Psoas muscle (tissue), 8 donors: ENCODE results near the gene CTIF. TPM values are rescaled to one million over a fixed set of nuclear protein-coding genes. Genes with fewer than 3 reads are reported as not detected.
"Not testable (repeated sequence)": the region's sequence is repeated elsewhere in the genome, so short reads cannot be mapped to it uniquely, and the experiment has no call there.

Experiments used
- ATAC-seq, 4 donors: fragments of 200-7000 bp; cut with Tn5 transposase; one replicate each; pipeline ENCODE4 v1.9.1; 2020; ENCODE audit warnings: moderate library complexity in 3 of 4, mild to moderate bottlenecking in 2 of 4
- DNase-seq, 2 donors: peaks; one replicate each; pipeline ENCODE4 v3.0.0-alpha.2; 2020
- H3K27ac ChIP-seq: fragments of 200-600 bp; one replicate; pipeline ENCODE4 v1.8.0; 2022
- H3K27me3 ChIP-seq, 3 donors: fragments of 200-600 bp in 1 of 3; one replicate each; pipeline versions ENCODE4 v1.6.1 to v1.8.0; 2013 to 2022; ENCODE audit warnings: low read length in 2 of 3, mild to moderate bottlenecking in 2 of 3, moderate library complexity in 1 of 3; ENCODE audit not compliant: insufficient read depth in 3 of 3
- H3K36me3 ChIP-seq, 2 donors: fragments of 200-600 bp in 1 of 2; one replicate each; pipeline versions ENCODE4 v1.6.1 to v1.8.0; 2013 to 2022; ENCODE audit warnings: low read depth in 1 of 2, mild to moderate bottlenecking in 1 of 2, moderate library complexity in 1 of 2; ENCODE audit not compliant: insufficient read depth in 1 of 2
- H3K4me1 ChIP-seq: fragments of 200-600 bp; one replicate; pipeline ENCODE4 v1.8.0; 2022
- H3K4me3 ChIP-seq: fragments of 200-600 bp; one replicate; pipeline ENCODE4 v1.8.0; 2022; ENCODE audit warnings: mild to moderate bottlenecking
- H3K9me3 ChIP-seq: fragments of 200-600 bp; one replicate; pipeline ENCODE4 v1.8.0; 2022
- WGBS, 3 donors: extraction: QIAGEN DNeasy Blood & Tissue Kit; methylation state at CpG; one replicate each; pipeline versions ENCODE4 v1.1.6 to v1.1.7; 2013; 5-methylcytosine and 5-hydroxymethylcytosine counted together
- intact Hi-C, 2 donors: fragments of 100-400 bp; cut with DNase I; formaldehyde crosslinking; loops; one replicate each; pipeline versions ENCODE4 v1.11.0 to v1.14.2; 2022
- polyA plus RNA-seq, 3 donors: library from polyadenylated mRNA; stranded (reverse); fragments of 200-250 nt; gene quantifications; one replicate each; pipeline ENCODE4 v1.2.3, GENCODE V29; 2013
- total RNA-seq, 4 donors: library from RNA; stranded (reverse); fragmentation: NEBNext Ultra II Directional in 2 of 4; extraction: Animal tissue kit (Norgen Biotek cat#: 25700) in 2 of 4; gene quantifications; one replicate each; pipeline versions ENCODE4 v1.2.1 to v1.2.4, GENCODE V29; 2021 to 2023
- TF ChIP-seq, protein P1 (sequence below): fragments of 200-600 bp; IDR thresholded peaks from one replicate; pipeline ENCODE4 v1.8.0; 2022; ENCODE audit warnings: antibody characterized with exemption
- donor health status: healthy with polysubstance abuse.
- donor health status: DM: no; HTN: no; CAD: no; lungs with moderate emphysema.
- donor health status: Bipolar disorder and iron deficiency.
- donor health status: healthy.
- donor health status: DM: yes; HTN: yes; CAD: no.
- donor health status: DM: no; HTN: no; CAD: no.
- donor health status: DM: no; HTN: no; CAD: no.
- donor health status: DM: yes; HTN: yes; CAD: no.

CTIF gene
- total and polyA plus RNA-seq, 7 donors: 11.3 to 40.5 (median 26.9) TPM

DNA sequence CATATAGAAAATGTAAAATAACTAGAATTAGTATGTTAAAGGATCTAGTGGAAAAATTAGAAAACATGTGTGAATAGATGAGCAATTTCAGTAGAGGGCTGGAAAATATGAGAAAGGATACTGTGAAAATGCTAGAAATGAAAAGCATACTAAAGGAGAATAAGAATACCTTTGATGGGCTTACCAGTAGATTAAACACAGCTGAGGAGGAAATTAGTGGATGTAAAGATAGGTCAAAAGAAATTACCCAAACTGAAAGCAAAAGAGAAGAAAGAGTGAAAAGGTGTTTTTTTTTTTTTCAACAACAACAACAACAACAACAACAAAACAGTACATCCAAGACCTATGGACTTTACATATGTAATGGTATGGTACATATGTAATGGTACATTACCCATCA lies 41.0 kb upstream of the CTIF start:
- Histone ChIP-seq H3K9me3 (no peaks in the 10 kb centered on the region), H3K27me3 (no peaks in the 10 kb centered on the region), H3K4me1 (no peaks in the 10 kb centered on the region), H3K27ac (no peak overlapping the region), H3K36me3 (no peaks in the 10 kb centered on the region), H3K4me3 (no peak overlapping the region)
- TF ChIP-seq, protein P1, sequence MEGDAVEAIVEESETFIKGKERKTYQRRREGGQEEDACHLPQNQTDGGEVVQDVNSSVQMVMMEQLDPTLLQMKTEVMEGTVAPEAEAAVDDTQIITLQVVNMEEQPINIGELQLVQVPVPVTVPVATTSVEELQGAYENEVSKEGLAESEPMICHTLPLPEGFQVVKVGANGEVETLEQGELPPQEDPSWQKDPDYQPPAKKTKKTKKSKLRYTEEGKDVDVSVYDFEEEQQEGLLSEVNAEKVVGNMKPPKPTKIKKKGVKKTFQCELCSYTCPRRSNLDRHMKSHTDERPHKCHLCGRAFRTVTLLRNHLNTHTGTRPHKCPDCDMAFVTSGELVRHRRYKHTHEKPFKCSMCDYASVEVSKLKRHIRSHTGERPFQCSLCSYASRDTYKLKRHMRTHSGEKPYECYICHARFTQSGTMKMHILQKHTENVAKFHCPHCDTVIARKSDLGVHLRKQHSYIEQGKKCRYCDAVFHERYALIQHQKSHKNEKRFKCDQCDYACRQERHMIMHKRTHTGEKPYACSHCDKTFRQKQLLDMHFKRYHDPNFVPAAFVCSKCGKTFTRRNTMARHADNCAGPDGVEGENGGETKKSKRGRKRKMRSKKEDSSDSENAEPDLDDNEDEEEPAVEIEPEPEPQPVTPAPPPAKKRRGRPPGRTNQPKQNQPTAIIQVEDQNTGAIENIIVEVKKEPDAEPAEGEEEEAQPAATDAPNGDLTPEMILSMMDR: no peak
- intact Hi-C loops: no loop called here
- no peak for DNase-seq
- ATAC-seq: no peak

DNA sequence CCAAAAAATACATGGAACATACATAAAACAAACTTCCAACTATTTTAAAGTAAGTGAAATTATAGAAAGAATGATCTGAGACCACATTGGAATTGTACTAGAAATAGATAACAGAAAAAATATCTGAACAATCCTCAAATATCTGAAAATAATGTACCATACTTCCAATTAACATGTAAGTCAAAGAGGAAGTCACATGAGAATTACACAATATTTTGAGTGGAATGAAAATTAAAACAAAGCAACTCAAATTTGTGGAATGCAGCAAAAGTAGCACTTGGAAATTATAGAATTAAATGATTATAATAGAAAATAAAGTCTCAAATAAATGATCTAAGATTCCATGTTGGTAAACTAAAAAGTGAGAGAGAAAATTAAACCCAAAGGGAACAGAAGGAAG lies 38.3 kb upstream of the CTIF start:
- Histone ChIP-seq H3K27me3 (no peaks in the 10 kb centered on the region), H3K9me3 (no peaks in the 10 kb centered on the region), H3K4me1 (no peaks in the 10 kb centered on the region), H3K27ac (no peak overlapping the region), H3K4me3 (no peak overlapping the region), H3K36me3 (no peaks in the 10 kb centered on the region)
- intact Hi-C loops: no loop called here
- ATAC-seq: no peak
- no peak for DNase-seq
- TF ChIP-seq, protein P1: no peak

DNA sequence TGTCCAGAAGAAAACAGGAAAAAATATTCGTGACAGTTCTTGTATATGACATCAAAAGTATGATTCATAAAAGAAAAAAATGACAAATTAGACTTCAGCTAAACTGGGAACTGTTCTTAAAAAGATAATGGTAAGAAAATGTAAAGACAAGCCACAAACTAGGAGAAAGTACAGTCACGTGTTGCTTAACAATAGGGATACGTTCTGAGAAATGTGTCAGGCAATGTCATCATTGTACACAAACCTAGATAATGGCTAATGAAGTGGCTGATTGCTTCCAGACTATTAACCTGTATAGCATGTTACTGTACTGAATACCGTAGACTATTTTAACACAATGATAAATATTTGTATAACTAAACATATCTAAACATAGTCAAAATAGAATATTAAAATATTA lies 35.9 kb upstream of the CTIF start:
- no peaks in the 10 kb centered on the region for H3K4me1 ChIP-seq
- TF ChIP-seq, protein P1: no peak
- H3K9me3 ChIP-seq: peaks cover 14% of the 10 kb centered on the region
- H3K27ac ChIP-seq: no peak overlapping the region
- 81 to 84% (median 82%) methylated on average over 4 of the region's 4 CpGs for WGBS, 3 donors
- no peak overlapping the region for H3K4me3 ChIP-seq
- H3K27me3 ChIP-seq: no peaks in the 10 kb centered on the region
- no peak for ATAC-seq
- intact Hi-C loops: no loop called here
- no peaks in the 10 kb centered on the region for H3K36me3 ChIP-seq
- no peak for DNase-seq

DNA sequence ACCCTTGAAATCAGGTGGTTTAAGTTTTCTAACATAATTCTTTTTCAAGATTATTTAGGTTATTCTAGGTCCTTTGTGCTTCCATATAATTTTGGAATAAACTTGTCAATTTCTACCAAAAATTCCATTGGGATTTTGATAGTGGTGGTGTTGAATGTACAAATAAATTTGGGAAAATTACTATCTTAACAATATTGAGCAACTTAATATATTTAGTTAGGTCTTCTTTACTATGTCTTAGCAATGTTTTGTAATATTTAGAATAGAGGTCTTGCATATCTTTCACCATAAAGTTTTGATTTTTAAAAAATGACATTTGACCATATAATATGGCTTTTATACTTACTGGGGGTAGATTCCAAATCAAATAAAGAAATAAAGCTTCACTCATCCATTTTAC lies 34.0 kb upstream of the CTIF start:
- Histone ChIP-seq H3K36me3 (no peaks in the 10 kb centered on the region), H3K27ac (no peak overlapping the region), H3K27me3 (no peaks in the 10 kb centered on the region), H3K9me3 (peaks cover 14% of the 10 kb centered on the region), H3K4me3 (no peak overlapping the region), H3K4me1 (no peaks in the 10 kb centered on the region)
- TF ChIP-seq, protein P1: no peak
- ATAC-seq: no peak
- intact Hi-C loops: no loop called here
- no peak for DNase-seq

DNA sequence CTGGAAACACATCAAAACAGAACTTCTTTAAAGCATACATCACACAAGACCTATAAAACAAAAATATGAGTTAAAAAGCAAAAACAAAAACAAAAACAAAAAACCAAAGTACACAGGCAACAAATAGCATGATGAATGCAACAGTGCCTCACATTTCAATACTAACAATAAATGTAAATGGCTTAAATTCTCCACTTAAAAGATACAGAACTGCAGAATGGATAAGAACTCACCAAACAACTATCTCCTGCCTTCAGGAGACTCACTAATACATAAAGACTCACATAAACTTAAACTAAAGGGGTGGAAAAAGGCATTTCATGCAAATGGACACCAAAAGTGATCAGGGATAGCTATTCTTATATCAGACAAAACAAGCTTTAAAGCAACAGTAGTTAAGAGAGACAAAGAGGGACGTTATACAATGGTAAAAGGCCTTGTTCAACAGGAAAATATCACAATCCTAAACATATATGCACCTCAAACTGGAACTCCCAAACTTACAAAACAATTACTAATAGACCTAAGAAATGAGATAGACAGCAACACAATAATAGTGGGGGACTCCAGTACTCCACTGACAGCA lies 31.8 kb upstream of the CTIF start:
- H3K4me1 ChIP-seq, H3K27me3 ChIP-seq, H3K27ac ChIP-seq, intact Hi-C loops, H3K36me3 ChIP-seq, H3K4me3 ChIP-seq, DNase-seq, ATAC-seq: not testable (repeated sequence)
- WGBS, 3 donors: 69 to 78% (median 71%) methylated on average over 1 of the region's 1 CpG
- peaks cover 14% of the 10 kb centered on the region for H3K9me3 ChIP-seq

DNA sequence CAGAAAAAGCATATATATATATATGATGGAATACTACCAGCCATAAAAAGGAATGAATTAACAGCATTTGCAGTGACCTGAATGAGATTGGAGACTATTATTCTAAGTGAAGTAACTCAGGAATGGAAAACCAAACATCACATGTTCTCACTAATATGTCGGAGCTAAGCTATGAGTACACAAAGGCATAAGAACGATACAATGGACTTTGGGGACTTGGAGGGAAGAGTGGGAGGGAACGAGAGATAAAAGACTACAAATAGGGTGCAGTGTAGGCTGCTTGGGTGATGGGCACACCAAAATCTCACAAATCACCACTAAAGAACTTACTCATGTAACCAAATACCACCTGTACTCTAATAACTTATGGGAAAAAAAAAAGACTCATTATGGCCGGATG lies 26.3 kb upstream of the CTIF start:
- 87 to 97% (median 91%) methylated on average over 4 of the region's 4 CpGs for WGBS, 3 donors
- not testable (repeated sequence) for ATAC-seq

More for the DNA sequence above, 26.3 kb upstream of the CTIF start:
- intact Hi-C loops, DNase-seq, H3K27ac ChIP-seq, H3K9me3 ChIP-seq, H3K4me3 ChIP-seq, H3K27me3 ChIP-seq, H3K36me3 ChIP-seq, H3K4me1 ChIP-seq: not testable (repeated sequence)
